ENCODE results near the gene MAST4. TPM values are rescaled to one million over a fixed set of nuclear protein-coding genes. Genes with fewer than 3 reads are reported as not detected.
"Not testable (repeated sequence)": the region's sequence is repeated elsewhere in the genome, so short reads cannot be mapped to it uniquely, and the experiment has no call there.

Gene MAST4
- total RNA-seq, 1 experiment from 2014 or later = 10.9 TPM

DNA sequence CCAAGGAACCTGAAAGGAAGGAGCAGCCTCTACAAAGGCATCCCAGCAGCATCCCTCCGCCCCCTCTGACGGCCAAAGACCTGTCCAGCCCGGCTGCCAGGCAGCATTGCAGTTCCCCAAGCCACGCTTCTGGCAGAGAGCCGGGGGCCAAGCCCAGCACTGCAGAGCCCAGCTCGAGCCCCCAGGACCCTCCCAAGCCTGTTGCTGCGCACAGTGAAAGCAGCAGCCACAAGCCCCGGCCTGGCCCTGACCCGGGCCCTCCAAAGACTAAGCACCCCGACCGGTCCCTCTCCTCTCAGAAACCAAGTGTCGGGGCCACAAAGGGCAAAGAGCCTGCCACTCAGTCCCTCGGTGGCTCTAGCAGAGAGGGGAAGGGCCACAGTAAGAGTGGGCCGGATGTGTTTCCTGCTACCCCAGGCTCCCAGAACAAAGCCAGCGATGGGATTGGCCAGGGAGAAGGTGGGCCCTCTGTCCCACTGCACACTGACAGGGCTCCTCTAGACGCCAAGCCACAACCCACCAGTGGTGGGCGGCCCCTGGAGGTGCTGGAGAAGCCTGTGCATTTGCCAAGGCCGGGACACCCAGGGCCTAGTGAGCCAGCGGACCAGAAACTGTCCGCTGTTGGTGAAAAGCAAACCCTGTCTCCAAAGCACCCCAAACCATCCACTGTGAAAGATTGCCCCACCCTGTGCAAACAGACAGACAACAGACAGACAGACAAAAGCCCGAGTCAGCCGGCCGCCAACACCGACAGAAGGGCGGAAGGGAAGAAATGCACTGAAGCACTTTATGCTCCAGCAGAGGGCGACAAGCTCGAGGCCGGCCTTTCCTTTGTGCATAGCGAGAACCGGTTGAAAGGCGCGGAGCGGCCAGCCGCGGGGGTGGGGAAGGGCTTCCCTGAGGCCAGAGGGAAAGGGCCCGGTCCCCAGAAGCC, 569.6 kb downstream of the MAST4 start:
- BruUV-seq (replicated peaks) = TSS peak; percentile 59
- intact Hi-C loops (cut with micrococcal nuclease; ENCODE audit: unreplicated experiment) = loop anchor here (10.0 kb wide), 1 partner anchor 1109 kb away; no protein-coding TSS in a partner anchor
- peak; percentile 76 for TF ChIP-seq CTCF (IDR thresholded peaks at IDR 0.05; ENCODE audit: unreplicated experiment)
- CTCF ChIA-PET = interaction anchor here (0.5 to 2.4 kb wide), 4 partner anchors 9 to 966 kb away, joined by 3 to 22 read pairs (median 4); no protein-coding TSS in a partner anchor
- H3K27me3 Mint-ChIP-seq (ENCODE audit: unreplicated experiment) = no peaks in the 10 kb centered on the region
- H3K4me3 Mint-ChIP-seq (ENCODE audit: low read depth, unreplicated experiment) = peak overlapping the region; percentile 36
- DNase-seq = peak; percentile 89
- peak overlapping the region; percentile 57 for H3K27ac Mint-ChIP-seq (ENCODE audit: unreplicated experiment)
- no peaks in the 10 kb centered on the region for H3K9me3 Mint-ChIP-seq (ENCODE audit: low read depth, unreplicated experiment)
- H3K4me1 Mint-ChIP-seq (ENCODE audit: low read depth, unreplicated experiment) = peaks cover 14% of the 10 kb centered on the region
- H3K36me3 Mint-ChIP-seq (ENCODE audit: insufficient read depth, unreplicated experiment) = no peaks in the 10 kb centered on the region

GRCh38 chr5:67166460-67167285, 570.5 kb downstream of the MAST4 start:
- H3K27me3 Mint-ChIP-seq (ENCODE audit: unreplicated experiment) = no peaks in the 10 kb centered on the region
- H3K36me3 Mint-ChIP-seq (ENCODE audit: insufficient read depth, unreplicated experiment) = no peaks in the 10 kb centered on the region
- peaks cover 6% of the 10 kb centered on the region for H3K4me1 Mint-ChIP-seq (ENCODE audit: low read depth, unreplicated experiment)
- intact Hi-C loops (cut with micrococcal nuclease; ENCODE audit: unreplicated experiment) = loop anchor here (10.0 kb wide), 1 partner anchor 1108 kb away; no protein-coding TSS in a partner anchor
- H3K4me3 Mint-ChIP-seq (ENCODE audit: low read depth, unreplicated experiment) = peak overlapping the region; percentile 36
- peak overlapping the region; percentile 57 for H3K27ac Mint-ChIP-seq (ENCODE audit: unreplicated experiment)
- CTCF ChIA-PET = interaction anchor here (0.5 to 2.4 kb wide), 4 partner anchors 10 to 967 kb away, joined by 3 to 22 read pairs (median 4); no protein-coding TSS in a partner anchor
- no peaks in the 10 kb centered on the region for H3K9me3 Mint-ChIP-seq (ENCODE audit: low read depth, unreplicated experiment)
- peak; percentile 49 for DNase-seq
- BruUV-seq (replicated peaks) = no TSS peak
- no peak for TF ChIP-seq CTCF (IDR thresholded peaks at IDR 0.05; ENCODE audit: unreplicated experiment)

- BruUV-seq (replicated peaks) = no TSS peak
- H3K4me1 Mint-ChIP-seq (ENCODE audit: low read depth, unreplicated experiment) = peaks cover 5% of the 10 kb centered on the region
- H3K27me3 Mint-ChIP-seq (ENCODE audit: unreplicated experiment) = no peaks in the 10 kb centered on the region
- no peaks in the 10 kb centered on the region for H3K9me3 Mint-ChIP-seq (ENCODE audit: low read depth, unreplicated experiment)
- H3K27ac Mint-ChIP-seq (ENCODE audit: unreplicated experiment) = no peak overlapping the region
- intact Hi-C loops (cut with micrococcal nuclease; ENCODE audit: unreplicated experiment) = loop anchor here (10.0 kb wide), 1 partner anchor 1107 kb away; no protein-coding TSS in a partner anchor
- DNase-seq = no peak
- TF ChIP-seq CTCF (IDR thresholded peaks at IDR 0.05; ENCODE audit: unreplicated experiment) = no peak
- CTCF ChIA-PET = interaction anchor here (0.5 to 1.2 kb wide), 2 partner anchors 39 to 41 kb away, joined by 4 read pairs; no protein-coding TSS in a partner anchor
- no peaks in the 10 kb centered on the region for H3K36me3 Mint-ChIP-seq (ENCODE audit: insufficient read depth, unreplicated experiment)
- H3K4me3 Mint-ChIP-seq (ENCODE audit: low read depth, unreplicated experiment) = no peak overlapping the region
Measured at GRCh38 chr5:67168069-67168468, 571.9 kb downstream of the MAST4 start.

- H3K4me1 Mint-ChIP-seq (ENCODE audit: low read depth, unreplicated experiment) = peaks cover 5% of the 10 kb centered on the region
- CTCF ChIA-PET = interaction anchor here (1.1 kb wide), 1 partner anchor 12 kb away, joined by 5 read pairs; no protein-coding TSS in a partner anchor
Measured at GRCh38 chr5:67170767-67171166, 574.6 kb downstream of the MAST4 start.

DNA sequence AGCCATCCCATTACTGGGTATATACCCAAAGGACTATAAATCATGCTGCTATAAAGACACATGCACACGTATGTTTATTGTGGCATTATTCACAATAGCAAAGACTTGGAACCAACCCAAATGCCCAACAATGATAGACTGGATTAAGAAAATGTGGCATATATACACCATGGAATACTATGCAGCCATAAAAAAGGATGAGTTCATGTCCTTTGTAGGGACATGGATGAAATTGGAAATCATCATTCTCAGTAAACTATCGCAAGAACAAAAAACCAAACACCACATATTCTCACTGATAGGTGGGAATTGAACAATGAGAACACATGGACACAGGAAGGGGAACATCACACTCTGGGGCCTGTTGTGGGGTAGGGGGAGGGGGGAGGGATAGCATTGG, 577.2 kb downstream of the MAST4 start:
- H3K27me3 Mint-ChIP-seq (ENCODE audit: unreplicated experiment); H3K4me3 Mint-ChIP-seq (ENCODE audit: low read depth, unreplicated experiment); BruUV-seq (replicated peaks); intact Hi-C loops (cut with micrococcal nuclease; ENCODE audit: unreplicated experiment); DNase-seq; CTCF ChIA-PET; H3K4me1 Mint-ChIP-seq (ENCODE audit: low read depth, unreplicated experiment); H3K27ac Mint-ChIP-seq (ENCODE audit: unreplicated experiment); H3K36me3 Mint-ChIP-seq (ENCODE audit: insufficient read depth, unreplicated experiment); H3K9me3 Mint-ChIP-seq (ENCODE audit: low read depth, unreplicated experiment): not testable (repeated sequence)

More at GRCh38 chr5:67170767-67171166, 574.6 kb downstream of the MAST4 start:
- no peaks in the 10 kb centered on the region for H3K36me3 Mint-ChIP-seq (ENCODE audit: insufficient read depth, unreplicated experiment)
- no peak overlapping the region for H3K4me3 Mint-ChIP-seq (ENCODE audit: low read depth, unreplicated experiment)
- H3K9me3 Mint-ChIP-seq (ENCODE audit: low read depth, unreplicated experiment) = no peaks in the 10 kb centered on the region
- no peaks in the 10 kb centered on the region for H3K27me3 Mint-ChIP-seq (ENCODE audit: unreplicated experiment)
- no peak for TF ChIP-seq CTCF (IDR thresholded peaks at IDR 0.05; ENCODE audit: unreplicated experiment)
- intact Hi-C loops (cut with micrococcal nuclease; ENCODE audit: unreplicated experiment) = no loop called here
- no peak overlapping the region for H3K27ac Mint-ChIP-seq (ENCODE audit: unreplicated experiment)
- no TSS peak for BruUV-seq (replicated peaks)
- DNase-seq = no peak
